SK-N-SH (cell line): ENCODE measurements around the gene FAM120C.

Experiments
- CTCF ChIP-seq: fragments of 200-600 bp; sonication (generic); IDR thresholded peaks from 2 replicates; pipeline ENCODE4 v1.6.1; 2017; ENCODE audit warnings: antibody characterized with exemption, mild to moderate bottlenecking, moderate library complexity
- EP300 ChIP-seq, 2 experiments: IDR thresholded peaks; 2 replicates each; pipeline versions ENCODE4 v1.4.0 to v1.6.1; 2012; ENCODE audit warnings: borderline replicate concordance in 1 of 2, low read depth in 1 of 2, low read length in 1 of 2
- IRF3 ChIP-seq: fragments of 150-350 bp; IDR thresholded peaks from 2 replicates; pipeline ENCODE4 v1.6.1; 2016; ENCODE audit warnings: mild to moderate bottlenecking, low read depth, low read length
- NRF1 ChIP-seq: IDR thresholded peaks from 2 replicates; pipeline ENCODE4 v1.6.1; 2012; ENCODE audit warnings: low read depth, mild to moderate bottlenecking, low read length
- PBX3 ChIP-seq: IDR thresholded peaks from 2 replicates; pipeline ENCODE4; 2012
- POLR2AphosphoS5 ChIP-seq: IDR thresholded peaks from 2 replicates; pipeline ENCODE4 v1.6.1; 2012; ENCODE audit warnings: low read depth, low read length
- REST ChIP-seq: IDR thresholded peaks from 2 replicates; pipeline ENCODE4 v1.6.1; 2012; ENCODE audit warnings: mild to moderate bottlenecking, low read depth, low read length, moderate library complexity
- SIN3A ChIP-seq: IDR thresholded peaks from 2 replicates; pipeline ENCODE4 v1.6.1; 2012; ENCODE audit warnings: low read depth, mild to moderate bottlenecking, low read length, moderate library complexity, borderline replicate concordance
- SMC3 ChIP-seq: IDR thresholded peaks from 2 replicates; pipeline ENCODE4 v1.6.1; 2012; ENCODE audit warnings: low read depth, low read length, improper control_type of control experiment
- USF1 ChIP-seq: IDR thresholded peaks from 2 replicates; pipeline ENCODE4 v1.4.0; 2012; ENCODE audit warnings: low read depth, borderline replicate concordance

- no peak for TF ChIP-seq CTCF
- no peak for TF ChIP-seq REST
- no peak for TF ChIP-seq POLR2AphosphoS5
- no peak for TF ChIP-seq NRF1
- no peak for TF ChIP-seq SMC3
- TF ChIP-seq USF1: no peak
- TF ChIP-seq IRF3: no peak
- TF ChIP-seq SIN3A: no peak
- no peak for TF ChIP-seq EP300 (IDR thresholded peaks at IDR 0.05; ENCODE audit: borderline replicate concordance in 1 of 2, low read depth in 1 of 2, low read length in 1 of 2)
- TF ChIP-seq PBX3: no peak
Measured at GRCh38 chrX:54067766-54068165, 115.3 kb downstream of the FAM120C start.
